Upper lobe of left lung (tissue), 6 donors: ENCODE results near the gene ITSN2. TPM values are rescaled to one million over a fixed set of nuclear protein-coding genes. Genes with fewer than 3 reads are reported as not detected.

Experiments
- ATAC-seq, 2 donors: fragments of 200-7000 bp; cut with Tn5 transposase; one replicate each; pipeline ENCODE4 v1.9.1; 2022; ENCODE audit warnings: mild to moderate bottlenecking in 2 of 2, moderate library complexity in 2 of 2; ENCODE audit not compliant: low FRiP score in 2 of 2
- DNase-seq, 2 donors: peaks; one replicate each; pipeline ENCODE4 v3.0.0-alpha.2; 2019 to 2020
- H3K27ac ChIP-seq, 4 donors: fragments of 200-600 bp; sonication (generic); one replicate each; pipeline ENCODE4 v1.5.1; 2016 to 2019
- H3K27me3 ChIP-seq, 4 donors: fragments of 200-600 bp; sonication (generic); one replicate each; pipeline ENCODE4 v1.5.1; 2017 to 2019
- H3K36me3 ChIP-seq, 4 donors: fragments of 200-600 bp; sonication (generic); one replicate each; pipeline ENCODE4 v1.5.1; 2016 to 2019
- H3K4me1 ChIP-seq, 4 donors: fragments of 200-600 bp; sonication (generic); one replicate each; pipeline ENCODE4 v1.5.1; 2018 to 2019
- H3K4me3 ChIP-seq, 4 donors: fragments of 200-600 bp; sonication (generic); one replicate each; pipeline ENCODE4 v1.5.1; 2017 to 2019; ENCODE audit warnings: mild to moderate bottlenecking in 2 of 4, moderate library complexity in 1 of 4
- H3K9me3 ChIP-seq, 4 donors: fragments of 200-600 bp; sonication (generic); one replicate each; pipeline ENCODE4 v1.5.1; 2018 to 2019
- CTCF ChIP-seq, 6 experiments: fragments of 450-650 bp in 4 of 6; fragments of 200-600 bp in 2 of 6; sonication (generic) in 2 of 6; IDR thresholded peaks; one replicate each; pipeline ENCODE4 v1.5.1; 2016 to 2019; ENCODE audit warnings: antibody characterized with exemption in 6 of 6
- EP300 ChIP-seq, 4 donors: sonication (generic); formaldehyde crosslinking; IDR thresholded peaks; one replicate each; pipeline ENCODE4 v1.5.1; 2017; ENCODE audit warnings: antibody characterized with exemption in 4 of 4, control low read depth in 2 of 4
- POLR2A ChIP-seq, 4 donors: fragments of 450-650 bp; IDR thresholded peaks; one replicate each; pipeline ENCODE4 v1.5.1; 2016 to 2017; ENCODE audit warnings: antibody characterized with exemption in 4 of 4, mild to moderate bottlenecking in 2 of 4
- POLR2AphosphoS5 ChIP-seq, 2 donors: sonication (generic); formaldehyde crosslinking; IDR thresholded peaks; one replicate each; pipeline ENCODE4 v1.5.1; 2017; ENCODE audit warnings: antibody characterized with exemption in 2 of 2
- WGBS, 2 donors: methylation state at CpG; one replicate each; pipeline ENCODE4 v1.1.5; 2017 to 2018; 5-methylcytosine and 5-hydroxymethylcytosine counted together
- total RNA-seq, 6 donors: library from RNA; depleted of rRNA in 4 of 6; stranded (reverse); fragments of >200 nt in 4 of 6; gene quantifications; one replicate each; pipeline versions ENCODE4 v1.1.0 to v1.2.1, GENCODE V29; 2016 to 2021
- donor health status: DM: no; HTN: no; CAD: no; lungs with moderate emphysema.
- donor health status: DM: no; HTN: yes; CAD: no; lungs with severe emphysema.

The ITSN2 gene
- total RNA-seq, 6 donors from 2014 or later, result 73.4 to 119 (median 91.3) TPM

GRCh38 chr2:24350826-24351626 is 9.3 kb downstream of the ITSN2 start:
- H3K36me3 ChIP-seq, result no peaks in the 10 kb centered on the region
- WGBS, 2 donors, result 89 to 91% methylated on average over 7 of the region's 7 CpGs
- H3K4me1 ChIP-seq, result peaks cover 26 to 55% (median 33%) of the 10 kb centered on the region in 4 donors
- TF ChIP-seq POLR2A (IDR thresholded peaks at IDR 0.05) (no peak), CTCF (IDR thresholded peaks at IDR 0.05) (no peak), EP300 (IDR thresholded peaks at IDR 0.05) (no peak), POLR2AphosphoS5 (IDR thresholded peaks at IDR 0.05) (no peak)
- H3K27me3 ChIP-seq, result no peaks in the 10 kb centered on the region
- ATAC-seq (no peak), DNase-seq (no peak)
- H3K9me3 ChIP-seq, result no peaks in the 10 kb centered on the region
- H3K27ac ChIP-seq, result no peak overlapping the region
- no peak overlapping the region for H3K4me3 ChIP-seq

GRCh38 chr2:24349097-24349496 is 11.2 kb downstream of the ITSN2 start:
- no peaks in the 10 kb centered on the region for H3K9me3 ChIP-seq
- H3K27ac ChIP-seq, result no peak overlapping the region
- H3K4me3 ChIP-seq, result no peak overlapping the region
- ATAC-seq (no peak), DNase-seq (no peak)
- H3K27me3 ChIP-seq, result no peaks in the 10 kb centered on the region
- H3K36me3 ChIP-seq, result no peaks in the 10 kb centered on the region
- peaks cover 18 to 39% (median 27%) of the 10 kb centered on the region in 4 donors for H3K4me1 ChIP-seq
- TF ChIP-seq POLR2A (IDR thresholded peaks at IDR 0.05), result no peak
- TF ChIP-seq EP300 (IDR thresholded peaks at IDR 0.05), result no peak
- TF ChIP-seq CTCF (IDR thresholded peaks at IDR 0.05), result no peak
- TF ChIP-seq POLR2AphosphoS5 (IDR thresholded peaks at IDR 0.05), result no peak

- H3K9me3 ChIP-seq, result no peaks in the 10 kb centered on the region
- no peaks in the 10 kb centered on the region for H3K36me3 ChIP-seq
- DNase-seq (no peak), ATAC-seq (no peak)
- WGBS, 2 donors, result 94 to 95% methylated on average over 4 of the region's 4 CpGs
- H3K27ac ChIP-seq, result no peak overlapping the region
- H3K4me3 ChIP-seq, result no peak overlapping the region
- H3K27me3 ChIP-seq, result no peaks in the 10 kb centered on the region
- TF ChIP-seq CTCF (IDR thresholded peaks at IDR 0.05) (no peak), EP300 (IDR thresholded peaks at IDR 0.05) (no peak), POLR2A (IDR thresholded peaks at IDR 0.05) (no peak), POLR2AphosphoS5 (IDR thresholded peaks at IDR 0.05) (no peak)
- peaks cover 28 to 40% (median 33%) of the 10 kb centered on the region in 4 donors for H3K4me1 ChIP-seq
Measured at GRCh38 chr2:24345937-24346336, 14.4 kb downstream of the ITSN2 start.

GRCh38 chr2:24343225-24343882 is 17.0 kb downstream of the ITSN2 start:
- Histone ChIP-seq H3K36me3 (no peaks in the 10 kb centered on the region), H3K27ac (peak overlapping the region in 1 of 4 donors; percentile 11), H3K4me1 (peaks cover 45 to 56% (median 51%) of the 10 kb centered on the region in 4 donors), H3K9me3 (no peaks in the 10 kb centered on the region), H3K27me3 (no peaks in the 10 kb centered on the region), H3K4me3 (no peak overlapping the region)
- DNase-seq, result no peak
- WGBS, 2 donors, result 73 to 81% methylated on average over 1 of the region's 1 CpG
- no peak for TF ChIP-seq POLR2A (IDR thresholded peaks at IDR 0.05)
- TF ChIP-seq EP300 (IDR thresholded peaks at IDR 0.05), result no peak
- TF ChIP-seq POLR2AphosphoS5 (IDR thresholded peaks at IDR 0.05), result no peak
- TF ChIP-seq CTCF (IDR thresholded peaks at IDR 0.05), result no peak
- no peak for ATAC-seq
